Measurements from ENCODE around the gene C1orf226. TPM values are rescaled to one million over a fixed set of nuclear protein-coding genes. Genes with fewer than 3 reads are reported as not detected.
A peak's percentile ranks its signal among the peaks of the same experiment; 100 is the strongest.

Gene C1orf226
- total RNA-seq, 2 donors from 2014 or later = not detected

- no peaks in the 10 kb centered on the region for H3K4me1 Mint-ChIP-seq
Measured at GRCh38 chr1:162357681-162358266, 23.8 kb upstream of the C1orf226 start.

GRCh38 chr1:162358928-162359327, 22.6 kb upstream of the C1orf226 start:
- no peaks in the 10 kb centered on the region for H3K9me3 ChIP-seq (ENCODE audit: control insufficient read depth, low read length, poor library complexity, severe bottlenecking)
- peaks cover 54% of the 10 kb centered on the region for H3K27me3 Mint-ChIP-seq
- no peak overlapping the region for H3K27ac Mint-ChIP-seq
- ATAC-seq (no peak), DNase-seq (no peak)
- H3K4me3 Mint-ChIP-seq = no peak overlapping the region
- peaks cover 2% of the 10 kb centered on the region for H3K36me3 Mint-ChIP-seq (ENCODE audit: low read depth)
- no peaks in the 10 kb centered on the region for H3K4me1 Mint-ChIP-seq

More at GRCh38 chr1:162357681-162358266, 23.8 kb upstream of the C1orf226 start:
- no peak for DNase-seq
- ATAC-seq = no peak
- Mint-ChIP-seq H3K36me3 (ENCODE audit: low read depth) (peaks cover 5% of the 10 kb centered on the region), H3K4me3 (no peak overlapping the region), H3K27me3 (peaks cover 60% of the 10 kb centered on the region), H3K27ac (no peak overlapping the region)
- no peaks in the 10 kb centered on the region for H3K9me3 ChIP-seq (ENCODE audit: control insufficient read depth, low read length, poor library complexity, severe bottlenecking)

- DNase-seq = no peak
- H3K27ac Mint-ChIP-seq = no peak overlapping the region
- peaks cover 54% of the 10 kb centered on the region for H3K27me3 Mint-ChIP-seq
- H3K4me1 Mint-ChIP-seq = peaks cover under 1% of the 10 kb centered on the region
- no peak for ATAC-seq
- H3K36me3 Mint-ChIP-seq (ENCODE audit: low read depth) = peaks cover 2% of the 10 kb centered on the region
- H3K9me3 ChIP-seq (ENCODE audit: control insufficient read depth, low read length, poor library complexity, severe bottlenecking) = no peaks in the 10 kb centered on the region
- no peak overlapping the region for H3K4me3 Mint-ChIP-seq
Measured at GRCh38 chr1:162359523-162360236, 21.8 kb upstream of the C1orf226 start.

- DNase-seq (no peak), ATAC-seq (no peak)
- Mint-ChIP-seq H3K4me3 (no peak overlapping the region), H3K36me3 (ENCODE audit: low read depth) (peaks cover 2% of the 10 kb centered on the region), H3K27me3 (peaks cover 55% of the 10 kb centered on the region), H3K27ac (no peak overlapping the region), H3K4me1 (peaks cover 2% of the 10 kb centered on the region)
- H3K9me3 ChIP-seq (ENCODE audit: control insufficient read depth, low read length, poor library complexity, severe bottlenecking) = no peaks in the 10 kb centered on the region
Measured at GRCh38 chr1:162360237-162360873, 21.2 kb upstream of the C1orf226 start.

GRCh38 chr1:162360874-162361260, 20.7 kb upstream of the C1orf226 start:
- no peak for ATAC-seq
- Mint-ChIP-seq H3K4me3 (no peak overlapping the region), H3K27me3 (peaks cover 56% of the 10 kb centered on the region)

GRCh38 chr1:162361349-162361748, 20.2 kb upstream of the C1orf226 start:
- Mint-ChIP-seq H3K27ac (no peak overlapping the region), H3K36me3 (ENCODE audit: low read depth) (peaks cover 2% of the 10 kb centered on the region), H3K4me3 (no peak overlapping the region), H3K4me1 (peaks cover 2% of the 10 kb centered on the region), H3K27me3 (peaks cover 56% of the 10 kb centered on the region)
- H3K9me3 ChIP-seq (ENCODE audit: control insufficient read depth, low read length, poor library complexity, severe bottlenecking) = no peaks in the 10 kb centered on the region
- DNase-seq = no peak
- no peak for ATAC-seq

More at GRCh38 chr1:162360874-162361260, 20.7 kb upstream of the C1orf226 start:
- no peaks in the 10 kb centered on the region for H3K9me3 ChIP-seq (ENCODE audit: control insufficient read depth, low read length, poor library complexity, severe bottlenecking)
- DNase-seq = no peak
- peaks cover 2% of the 10 kb centered on the region for H3K36me3 Mint-ChIP-seq (ENCODE audit: low read depth)
- H3K27ac Mint-ChIP-seq = no peak overlapping the region
- peaks cover 2% of the 10 kb centered on the region for H3K4me1 Mint-ChIP-seq

GRCh38 chr1:162363823-162364222, 17.7 kb upstream of the C1orf226 start:
- no peak for ATAC-seq
- no peak for DNase-seq
- Mint-ChIP-seq H3K36me3 (ENCODE audit: low read depth) (no peaks in the 10 kb centered on the region), H3K27ac (no peak overlapping the region), H3K4me3 (no peak overlapping the region), H3K27me3 (peaks cover 56% of the 10 kb centered on the region), H3K4me1 (peaks cover 2% of the 10 kb centered on the region)
- no peaks in the 10 kb centered on the region for H3K9me3 ChIP-seq (ENCODE audit: control insufficient read depth, low read length, poor library complexity, severe bottlenecking)

GRCh38 chr1:162364498-162364897, 17.0 kb upstream of the C1orf226 start:
- peaks cover 2% of the 10 kb centered on the region for H3K4me1 Mint-ChIP-seq
- H3K27ac Mint-ChIP-seq = no peak overlapping the region
- no peak for ATAC-seq

GRCh38 chr1:162365284-162366020, 16.1 kb upstream of the C1orf226 start:
- no peak overlapping the region for H3K4me3 Mint-ChIP-seq
- H3K27ac Mint-ChIP-seq = no peak overlapping the region
- H3K27me3 Mint-ChIP-seq = peaks cover 48% of the 10 kb centered on the region
- H3K4me1 Mint-ChIP-seq = peaks cover 2% of the 10 kb centered on the region
- no peaks in the 10 kb centered on the region for H3K36me3 Mint-ChIP-seq (ENCODE audit: low read depth)
- H3K9me3 ChIP-seq (ENCODE audit: control insufficient read depth, low read length, poor library complexity, severe bottlenecking) = no peaks in the 10 kb centered on the region
- ATAC-seq (no peak), DNase-seq (no peak)

More at GRCh38 chr1:162364498-162364897, 17.0 kb upstream of the C1orf226 start:
- no peaks in the 10 kb centered on the region for H3K9me3 ChIP-seq (ENCODE audit: control insufficient read depth, low read length, poor library complexity, severe bottlenecking)
- DNase-seq = no peak
- Mint-ChIP-seq H3K36me3 (ENCODE audit: low read depth) (no peaks in the 10 kb centered on the region), H3K4me3 (no peak overlapping the region), H3K27me3 (peaks cover 53% of the 10 kb centered on the region)

- ATAC-seq (no peak), DNase-seq (no peak)
- Mint-ChIP-seq H3K4me3 (no peak overlapping the region), H3K4me1 (peaks cover 2% of the 10 kb centered on the region), H3K36me3 (ENCODE audit: low read depth) (no peaks in the 10 kb centered on the region), H3K27me3 (peaks cover 48% of the 10 kb centered on the region), H3K27ac (no peak overlapping the region)
- H3K9me3 ChIP-seq (ENCODE audit: control insufficient read depth, low read length, poor library complexity, severe bottlenecking) = no peaks in the 10 kb centered on the region
Measured at GRCh38 chr1:162366149-162366548, 15.4 kb upstream of the C1orf226 start.

GRCh38 chr1:162366671-162367070, 14.9 kb upstream of the C1orf226 start:
- H3K9me3 ChIP-seq (ENCODE audit: control insufficient read depth, low read length, poor library complexity, severe bottlenecking) = no peaks in the 10 kb centered on the region
- Mint-ChIP-seq H3K27ac (no peak overlapping the region), H3K36me3 (ENCODE audit: low read depth) (no peaks in the 10 kb centered on the region), H3K4me3 (peak overlapping the region; percentile 59), H3K27me3 (peaks cover 48% of the 10 kb centered on the region), H3K4me1 (peaks cover 2% of the 10 kb centered on the region)
- ATAC-seq (no peak), DNase-seq (no peak)

GRCh38 chr1:162367073-162367472, 14.5 kb upstream of the C1orf226 start:
- H3K9me3 ChIP-seq (ENCODE audit: control insufficient read depth, low read length, poor library complexity, severe bottlenecking) = no peaks in the 10 kb centered on the region
- peaks cover 2% of the 10 kb centered on the region for H3K4me1 Mint-ChIP-seq
- H3K36me3 Mint-ChIP-seq (ENCODE audit: low read depth) = no peaks in the 10 kb centered on the region
- H3K27me3 Mint-ChIP-seq = peaks cover 50% of the 10 kb centered on the region
- H3K4me3 Mint-ChIP-seq = peak overlapping the region; percentile 59
- H3K27ac Mint-ChIP-seq = no peak overlapping the region
- ATAC-seq (no peak), DNase-seq (no peak)

- DNase-seq (no peak), ATAC-seq (no peak)
- no peaks in the 10 kb centered on the region for H3K9me3 ChIP-seq (ENCODE audit: control insufficient read depth, low read length, poor library complexity, severe bottlenecking)
- Mint-ChIP-seq H3K4me3 (no peak overlapping the region), H3K4me1 (peaks cover 2% of the 10 kb centered on the region), H3K27me3 (peaks cover 57% of the 10 kb centered on the region), H3K36me3 (ENCODE audit: low read depth) (no peaks in the 10 kb centered on the region), H3K27ac (no peak overlapping the region)
Measured at GRCh38 chr1:162367772-162368171, 13.8 kb upstream of the C1orf226 start.
